ENCODE results near the gene DELE1. TPM values are rescaled to one million over a fixed set of nuclear protein-coding genes. Genes with fewer than 3 reads are reported as not detected.

Gene DELE1
- polyA plus RNA-seq, 1 donor from 2014 or later = 49.6 TPM

- peak overlapping the region; percentile 99 for H3K27ac ChIP-seq (ENCODE audit: low read length)
- no peaks in the 10 kb centered on the region for H3K9me3 ChIP-seq (ENCODE audit: low read length)
- peak overlapping the region; percentile 98 for H3K9ac ChIP-seq (ENCODE audit: low read length)
- no peaks in the 10 kb centered on the region for H3F3A ChIP-seq (ENCODE audit: insufficient read depth, low read length, poor library complexity, severe bottlenecking)
- H3K9me2 ChIP-seq (ENCODE audit: insufficient read depth, low read length) = no peaks in the 10 kb centered on the region
- no peaks in the 10 kb centered on the region for H3K27me3 ChIP-seq (ENCODE audit: insufficient read depth, low read depth, low read length)
- H4K20me1 ChIP-seq (ENCODE audit: insufficient read depth) = peaks cover 6% of the 10 kb centered on the region
- TF ChIP-seq TAF1 (IDR thresholded peaks at IDR 0.05; ENCODE audit: low read depth) (peak; percentile 16), POLR2AphosphoS5 (IDR thresholded peaks at IDR 0.05) (peak; percentile 92), REST (IDR thresholded peaks at IDR 0.05; ENCODE audit: borderline replicate concordance) (peak; percentile 81), CTCF (IDR thresholded peaks at IDR 0.05; ENCODE audit: poor library complexity, severe bottlenecking) (peak; percentile 99), EP300 (conservative IDR thresholded peaks at IDR 0.05; ENCODE audit: poor library complexity, severe bottlenecking) (peak; percentile 76), SMC3 (conservative IDR thresholded peaks at IDR 0.05; ENCODE audit: poor library complexity) (peak; percentile 98), RAD21 (conservative IDR thresholded peaks at IDR 0.05) (peak; percentile 98), EZH2 (IDR thresholded peaks at IDR 0.05; ENCODE audit: borderline replicate concordance, insufficient read depth, low read length, poor library complexity, severe bottlenecking) (no peak), MXI1 (conservative IDR thresholded peaks at IDR 0.05; ENCODE audit: poor library complexity, severe bottlenecking) (peak; percentile 64)
- H3K79me2 ChIP-seq (replicated peaks; ENCODE audit: insufficient read depth, low read length) = peaks cover 45% of the 10 kb centered on the region
- H3K36me3 ChIP-seq (ENCODE audit: insufficient read depth, low read length) = no peaks in the 10 kb centered on the region
- peak overlapping the region; percentile 82 for H3K4me3 ChIP-seq (ENCODE audit: low read length)
- H3K4me2 ChIP-seq (ENCODE audit: low read length) = peak overlapping the region; percentile 98
- H2AFZ ChIP-seq (ENCODE audit: low read depth, low read length) = peak overlapping the region; percentile 30
Measured at GRCh38 chr5:141878711-141879425, 44.8 kb upstream of the DELE1 start.

GRCh38 chr5:141879426-141879759 is 44.3 kb upstream of the DELE1 start:
- H3K27me3 ChIP-seq (ENCODE audit: insufficient read depth, low read depth, low read length) = no peaks in the 10 kb centered on the region
- no peaks in the 10 kb centered on the region for H3K36me3 ChIP-seq (ENCODE audit: insufficient read depth, low read length)
- H4K20me1 ChIP-seq (ENCODE audit: insufficient read depth) = peaks cover 4% of the 10 kb centered on the region
- peak overlapping the region; percentile 82 for H3K4me3 ChIP-seq (ENCODE audit: low read length)
- no peaks in the 10 kb centered on the region for H3K9me2 ChIP-seq (ENCODE audit: insufficient read depth, low read length)
- peak overlapping the region; percentile 99 for H3K27ac ChIP-seq (ENCODE audit: low read length)
- H3K9ac ChIP-seq (ENCODE audit: low read length) = peak overlapping the region; percentile 98
- H3K4me2 ChIP-seq (ENCODE audit: low read length) = peak overlapping the region; percentile 37
- H3K79me2 ChIP-seq (replicated peaks; ENCODE audit: insufficient read depth, low read length) = peaks cover 43% of the 10 kb centered on the region
- no peak for TF ChIP-seq MXI1 (conservative IDR thresholded peaks at IDR 0.05; ENCODE audit: poor library complexity, severe bottlenecking)
- H2AFZ ChIP-seq (ENCODE audit: low read depth, low read length) = no peak overlapping the region
- H3K9me3 ChIP-seq (ENCODE audit: low read length) = no peaks in the 10 kb centered on the region
- no peaks in the 10 kb centered on the region for H3F3A ChIP-seq (ENCODE audit: insufficient read depth, low read length, poor library complexity, severe bottlenecking)

Measured in neural cell (in vitro differentiated cells).